HL-60/S4 treated with retinoic acid at 250 ng/mL for 4 days and 3 days (cell line): ENCODE measurements around the gene ORC5.

Experiments
- in situ Hi-C: fragments of 300-500 bp; cut with MboI; formaldehyde crosslinking; loops from 2 replicates; pipeline ENCODE4 v1.7.0; 2022; ENCODE audit warnings: low sequenced_read_pairs

ORC5 gene

GRCh38 chr7:104130726-104131125 lies 77.1 kb downstream of the ORC5 start:
- in situ Hi-C loops = no loop called here

DNA sequence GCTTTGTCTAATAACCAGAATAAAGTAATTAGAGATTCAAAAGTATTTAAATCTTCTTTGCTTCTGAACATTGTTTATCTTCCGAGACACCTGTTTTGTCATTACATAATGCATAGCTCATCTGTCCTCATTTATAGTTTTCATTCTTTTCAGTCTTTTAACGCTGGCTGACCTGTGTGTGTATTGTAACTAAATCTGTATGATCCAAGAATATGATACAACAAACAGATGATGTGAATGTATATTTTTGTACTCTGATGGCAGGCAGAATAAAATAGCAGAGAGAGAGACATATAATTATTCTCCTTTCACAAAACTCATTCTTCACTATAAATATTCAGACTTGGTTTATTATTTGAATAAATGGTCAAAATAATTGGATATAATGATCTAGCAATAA lies 80.6 kb downstream of the ORC5 start:
- in situ Hi-C loops = no loop called here

GRCh38 chr7:104126411-104126841 lies 81.4 kb downstream of the ORC5 start:
- in situ Hi-C loops = no loop called here

- in situ Hi-C loops = no loop called here
Observed at GRCh38 chr7:104124893-104125477, 82.8 kb downstream of the ORC5 start.

- in situ Hi-C loops = no loop called here
Observed at GRCh38 chr7:104124469-104124868, 83.3 kb downstream of the ORC5 start.

- in situ Hi-C loops = no loop called here
Observed at GRCh38 chr7:104123786-104124185, 84.0 kb downstream of the ORC5 start.

- in situ Hi-C loops = no loop called here
Observed at GRCh38 chr7:104113788-104114187, 94.0 kb downstream of the ORC5 start.

DNA sequence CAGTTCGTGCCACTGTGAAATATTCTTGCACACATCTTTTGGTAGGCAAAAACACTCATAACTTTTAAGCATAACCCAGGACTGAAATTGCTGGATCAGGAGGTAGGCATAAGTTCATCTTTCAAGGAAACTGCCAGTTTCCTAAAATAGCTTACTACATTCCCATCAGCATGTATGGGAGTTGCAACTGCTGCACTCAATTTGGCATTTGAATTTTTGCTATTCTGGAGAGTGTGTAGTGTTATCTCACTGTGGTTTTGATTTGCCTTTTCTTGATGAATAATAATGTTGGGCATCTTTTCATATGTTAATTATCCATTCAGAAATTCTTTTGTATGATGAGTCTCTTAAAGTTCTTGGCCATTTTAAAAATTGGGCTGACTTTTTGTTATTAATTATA lies 95.2 kb downstream of the ORC5 start:
- in situ Hi-C loops = no loop called here

DNA sequence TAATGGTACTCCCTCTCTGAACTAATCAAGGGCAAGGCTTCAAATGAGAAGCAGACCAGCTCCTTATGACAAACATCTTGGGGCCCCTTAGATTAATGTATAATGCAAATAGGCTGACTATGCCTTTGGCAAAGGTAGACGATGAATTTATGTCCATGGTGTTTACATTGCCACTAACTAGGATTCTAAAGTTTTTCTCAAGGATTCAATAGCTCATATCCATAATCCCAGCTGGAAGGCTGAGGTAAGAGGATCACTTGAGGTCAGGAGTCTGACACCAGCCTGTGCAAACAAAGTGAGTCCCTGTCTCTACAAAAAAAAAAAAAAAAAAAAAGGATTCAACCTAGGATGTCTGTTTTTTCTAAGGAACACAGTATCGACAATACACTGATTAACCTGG lies 96.5 kb downstream of the ORC5 start:
- in situ Hi-C loops = no loop called here

- in situ Hi-C loops = no loop called here
Observed at GRCh38 chr7:104106108-104106905, 101.5 kb downstream of the ORC5 start.

GRCh38 chr7:104098890-104099289 lies 108.9 kb downstream of the ORC5 start:
- in situ Hi-C loops = no loop called here

GRCh38 chr7:104096683-104097082 lies 111.1 kb downstream of the ORC5 start:
- in situ Hi-C loops = no loop called here

GRCh38 chr7:104093127-104093526 lies 114.7 kb downstream of the ORC5 start:
- in situ Hi-C loops = no loop called here

GRCh38 chr7:104091242-104091641 lies 116.6 kb downstream of the ORC5 start:
- in situ Hi-C loops = no loop called here

DNA sequence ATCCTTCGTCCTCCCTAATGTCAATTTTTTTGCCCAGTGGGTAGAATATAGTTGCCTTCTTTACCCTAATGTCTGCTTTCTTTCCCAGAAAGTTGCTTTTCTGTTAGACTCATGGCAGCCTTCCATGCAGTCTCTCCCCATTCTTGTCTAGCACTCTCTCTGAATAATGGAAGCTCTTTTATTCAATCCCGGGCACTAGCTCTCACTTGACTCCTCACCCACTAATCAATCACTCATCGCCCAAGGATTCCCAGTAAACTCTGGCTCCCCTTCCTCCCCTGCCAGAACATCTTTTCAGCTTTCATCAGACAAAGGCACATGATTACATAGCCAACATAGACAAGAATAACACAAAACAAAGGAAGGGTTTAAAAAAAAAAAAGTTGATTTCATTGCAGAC lies 118.2 kb downstream of the ORC5 start:
- in situ Hi-C loops = no loop called here

- in situ Hi-C loops = no loop called here
Observed at GRCh38 chr7:104089061-104089460, 118.8 kb downstream of the ORC5 start.
